ENCODE data around the gene DLK2. TPM values are rescaled to one million over a fixed set of nuclear protein-coding genes. Genes with fewer than 3 reads are reported as not detected.
"Not testable (repeated sequence)": the region's sequence is repeated elsewhere in the genome, so short reads cannot be mapped to it uniquely, and the experiment has no call there.

Gene DLK2
- total and polyA plus RNA-seq, 2 donors (not counting 3 experiments of a cell fraction or from before 2014, with no cell fraction given): 0.36 TPM; not detected in 1

GRCh38 chr6:43412541-43412940, 42.8 kb downstream of the DLK2 start:
- Histone ChIP-seq H4K20me1 (replicated peaks; ENCODE audit: control insufficient read depth, extremely low read depth, insufficient read depth, low read length) (no peaks in the 10 kb centered on the region), H3K27me3 (ENCODE audit: control insufficient read depth in 2 of 2, insufficient read depth in 2 of 2, low read length in 2 of 2) (peaks cover 4 to 10% of the 10 kb centered on the region in 2 experiments), H2AFZ (ENCODE audit: low read depth, low read length) (no peak overlapping the region), H3K4me3 (replicated peaks in 1 of 3; ENCODE audit: insufficient read depth in 1 of 3, low read depth in 1 of 3, low read length in 3 of 3) (no peak overlapping the region), H3K4me1 (ENCODE audit: control insufficient read depth, extremely low read depth, insufficient read depth, low read length) (no peaks in the 10 kb centered on the region), H3K9me3 (replicated peaks; ENCODE audit: control insufficient read depth, insufficient read depth, low read length) (no peaks in the 10 kb centered on the region), H3K4me2 (ENCODE audit: insufficient read depth, low read length) (no peak overlapping the region), H3K9me1 (replicated peaks; ENCODE audit: control insufficient read depth, extremely low read depth, insufficient read depth, low read length) (no peaks in the 10 kb centered on the region), H3K79me2 (ENCODE audit: control insufficient read depth, insufficient read depth, low read length) (no peaks in the 10 kb centered on the region), H3K9ac (replicated peaks; ENCODE audit: extremely low read depth, insufficient read depth, low read length) (no peak overlapping the region), H3K36me3 (ENCODE audit: control insufficient read depth in 2 of 2, extremely low read depth in 1 of 2, insufficient read depth in 2 of 2, low read length in 2 of 2) (no peaks in the 10 kb centered on the region), H3K27ac (ENCODE audit: insufficient read depth, low read depth, low read length) (no peak overlapping the region)
- FAIRE-seq: no peak
- ChIA-PET POLR2A (no interaction called here), CTCF (no interaction called here)
- intact Hi-C loops (cut with micrococcal nuclease): no loop called here
- no peak for TF ChIP-seq JUN (IDR thresholded peaks at IDR 0.05; ENCODE audit: borderline replicate concordance, insufficient read depth, insufficient read length, low read depth)
- TF ChIP-seq EZH2 (IDR thresholded peaks at IDR 0.05; ENCODE audit: borderline replicate concordance, low read depth, low read length, severe bottlenecking): no peak
- TF ChIP-seq MAX (IDR thresholded peaks at IDR 0.05; ENCODE audit: insufficient read depth, insufficient read length): no peak
- TF ChIP-seq FOS (IDR thresholded peaks at IDR 0.05; ENCODE audit: borderline replicate concordance, insufficient read depth, low read length): no peak
- no peak for TF ChIP-seq CTCF (IDR thresholded peaks at IDR 0.05; ENCODE audit: extremely low read depth in 1 of 2, insufficient read depth in 1 of 2, low read depth in 1 of 2, low read length in 2 of 2)
- TF ChIP-seq MYC (IDR thresholded peaks at IDR 0.05; ENCODE audit: low read depth, low read length): no peak
- TF ChIP-seq GATA2 (IDR thresholded peaks at IDR 0.05; ENCODE audit: insufficient read depth, insufficient read length, low read depth, low read length): no peak
- no peak for TF ChIP-seq POLR2A (IDR thresholded peaks at IDR 0.05; ENCODE audit: low read depth, low read length)
- no peak for TF ChIP-seq POLR2AphosphoS5 (IDR thresholded peaks at IDR 0.05; ENCODE audit: insufficient read depth, low read depth, low read length)
- no peak for DNase-seq (ENCODE audit: low read depth, low spot score)
- dilution Hi-C loops (cut with MboI; ENCODE audit: extremely low pct_ligation_motif_present, low sequenced_read_pairs): no loop called here
- BruUV-seq (replicated peaks): no TSS peak

GRCh38 chr6:43410776-43411175, 44.6 kb downstream of the DLK2 start:
- H3K9ac ChIP-seq (replicated peaks; ENCODE audit: extremely low read depth, insufficient read depth, low read length); H3K9me1 ChIP-seq (replicated peaks; ENCODE audit: control insufficient read depth, extremely low read depth, insufficient read depth, low read length); H3K79me2 ChIP-seq (ENCODE audit: control insufficient read depth, insufficient read depth, low read length); intact Hi-C loops (cut with micrococcal nuclease); BruUV-seq (replicated peaks); H3K4me2 ChIP-seq (ENCODE audit: insufficient read depth, low read length); dilution Hi-C loops (cut with MboI; ENCODE audit: extremely low pct_ligation_motif_present, low sequenced_read_pairs); H4K20me1 ChIP-seq (replicated peaks; ENCODE audit: control insufficient read depth, extremely low read depth, insufficient read depth, low read length); POLR2A ChIA-PET; DNase-seq (ENCODE audit: low read depth, low spot score); H3K27ac ChIP-seq (ENCODE audit: insufficient read depth, low read depth, low read length); H3K27me3 ChIP-seq (ENCODE audit: control insufficient read depth in 2 of 2, insufficient read depth in 2 of 2, low read length in 2 of 2); H3K4me3 ChIP-seq (replicated peaks in 1 of 3; ENCODE audit: insufficient read depth in 1 of 3, low read depth in 1 of 3, low read length in 3 of 3); H3K9me3 ChIP-seq (replicated peaks; ENCODE audit: control insufficient read depth, insufficient read depth, low read length); CTCF ChIA-PET; H2AFZ ChIP-seq (ENCODE audit: low read depth, low read length); H3K4me1 ChIP-seq (ENCODE audit: control insufficient read depth, extremely low read depth, insufficient read depth, low read length); H3K36me3 ChIP-seq (ENCODE audit: control insufficient read depth in 2 of 2, extremely low read depth in 1 of 2, insufficient read depth in 2 of 2, low read length in 2 of 2); FAIRE-seq: not testable (repeated sequence)
